OCI-LY3 (cell line): ENCODE data around the gene SH3BP2.

Experiments used
- CTCF ChIP-seq: fragments of 200-600, 300-600 bp; sonication (generic); IDR thresholded peaks from 2 replicates; pipeline ENCODE4 v1.5.1; 2014; ENCODE audit warnings: antibody characterized with exemption, low read length, low read depth
- EZH2phosphoT487 ChIP-seq: fragments of 200-600 bp; shearing (Covaris generic); IDR thresholded peaks from 2 replicates; pipeline ENCODE4 v1.6.1; 2018; ENCODE audit warnings: antibody characterized with exemption, mixed run types, low read depth

- TF ChIP-seq CTCF = no peak
- TF ChIP-seq EZH2phosphoT487 = no peak
Observed at GRCh38 chr4:2871466-2871865, 78.6 kb downstream of the SH3BP2 start.
